Measurements from ENCODE around the gene STAC2.

The STAC2 gene

DNA sequence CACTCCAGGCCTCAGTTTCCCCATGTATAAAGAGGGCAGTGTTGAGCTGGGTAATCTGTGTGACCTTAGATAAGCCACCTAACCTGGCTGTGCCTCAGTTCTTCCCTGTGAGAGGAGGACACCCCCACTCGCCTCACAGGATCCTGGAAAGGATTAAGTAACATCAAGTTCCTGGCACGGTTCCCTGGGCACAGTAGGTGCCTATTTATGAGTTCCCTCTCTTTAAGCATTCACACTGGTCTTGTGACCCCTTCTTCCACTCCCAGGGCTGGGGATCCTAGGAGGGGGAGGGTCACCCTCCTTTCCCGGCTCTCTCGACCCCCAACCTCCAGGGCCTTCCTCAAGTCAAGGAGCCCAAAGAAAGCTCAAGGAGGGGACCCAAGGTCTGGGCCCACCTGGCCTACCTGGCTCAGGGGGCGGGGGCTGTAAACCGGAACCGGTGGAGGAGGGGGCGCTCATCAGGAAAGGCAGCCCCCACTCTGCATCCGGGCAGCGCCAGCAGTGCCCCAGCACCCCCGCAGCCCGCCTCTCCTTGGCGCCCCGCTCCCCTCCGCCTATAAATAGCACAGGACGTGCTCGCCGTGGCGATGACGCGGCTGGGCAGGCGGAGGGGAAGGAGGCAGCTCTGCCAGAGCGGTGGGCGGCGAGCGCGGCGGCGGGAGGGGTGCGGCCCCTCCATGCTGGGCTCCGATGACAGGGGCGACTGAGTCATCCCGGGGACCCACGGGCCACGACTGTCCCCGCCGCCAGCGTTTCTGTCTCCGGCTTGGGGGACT, 16.2 kb downstream of the STAC2 start:
- DNase-seq (ENCODE audit: low read depth in 2 of 2), result peak; percentile 52 to 61

DNA sequence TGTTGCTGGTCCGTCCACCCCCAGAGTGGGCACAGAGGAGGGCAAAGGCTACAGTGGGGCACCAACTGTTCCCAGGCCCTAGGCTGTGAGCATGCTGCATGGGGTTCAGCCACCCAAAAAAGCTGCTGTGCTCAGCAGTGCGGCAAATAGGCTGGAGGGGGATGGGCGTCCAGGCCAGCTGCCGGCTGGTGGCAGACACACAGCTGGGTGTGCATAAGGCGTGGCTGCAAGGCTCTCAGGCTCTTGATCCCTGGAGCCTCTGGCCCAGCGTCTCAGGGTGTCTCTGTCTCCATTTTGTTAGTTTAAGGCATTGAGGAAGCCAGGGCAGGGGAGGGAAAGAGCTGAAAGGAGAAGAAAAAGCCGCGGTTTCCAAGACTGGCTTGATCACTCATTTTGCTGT, 16.9 kb downstream of the STAC2 start:
- DNase-seq (ENCODE audit: low read depth in 2 of 2), result no peak

DNA sequence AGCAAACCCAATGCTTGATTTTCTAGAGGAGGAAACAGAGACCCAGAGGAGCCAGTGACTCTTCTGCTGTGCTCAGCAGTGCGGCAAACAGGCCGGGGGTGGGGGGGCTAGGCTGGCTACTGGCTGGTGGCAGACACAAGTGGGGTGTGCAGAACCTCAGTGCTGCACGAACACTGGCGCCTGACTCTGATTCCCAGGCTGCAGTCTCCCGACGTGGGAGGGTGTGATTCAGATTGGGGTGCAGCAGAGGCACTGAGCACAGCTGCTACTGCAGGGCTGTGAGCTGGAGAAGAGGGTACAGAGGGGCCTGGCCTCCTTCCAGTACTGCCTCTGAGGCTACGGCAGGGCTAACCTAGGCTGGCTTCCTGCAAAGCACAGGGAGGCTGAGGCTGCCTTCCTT, 17.6 kb downstream of the STAC2 start:
- no peak for DNase-seq (ENCODE audit: low read depth in 2 of 2)

DNA sequence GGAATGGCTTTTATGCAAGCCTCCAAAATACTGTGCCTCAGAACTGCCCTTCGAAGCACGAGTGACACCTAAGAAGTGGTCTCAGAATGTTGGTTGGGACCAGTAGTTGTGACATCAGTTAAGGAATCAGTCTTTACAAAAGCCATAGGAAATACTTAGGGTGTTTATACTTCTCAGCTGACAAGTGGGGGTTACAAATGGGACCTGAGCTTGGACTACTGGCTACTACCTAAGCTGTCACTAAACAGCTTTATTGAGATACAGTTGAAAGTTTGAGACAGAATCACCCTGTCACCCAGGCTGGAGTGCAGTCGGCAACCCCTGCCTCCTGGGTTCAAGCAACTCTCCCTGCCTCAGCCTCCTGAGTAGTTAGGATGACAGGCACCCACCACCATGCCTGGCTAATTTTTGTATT, 20.6 kb downstream of the STAC2 start:
- DNase-seq (ENCODE audit: low read depth in 2 of 2), result no peak

DNA sequence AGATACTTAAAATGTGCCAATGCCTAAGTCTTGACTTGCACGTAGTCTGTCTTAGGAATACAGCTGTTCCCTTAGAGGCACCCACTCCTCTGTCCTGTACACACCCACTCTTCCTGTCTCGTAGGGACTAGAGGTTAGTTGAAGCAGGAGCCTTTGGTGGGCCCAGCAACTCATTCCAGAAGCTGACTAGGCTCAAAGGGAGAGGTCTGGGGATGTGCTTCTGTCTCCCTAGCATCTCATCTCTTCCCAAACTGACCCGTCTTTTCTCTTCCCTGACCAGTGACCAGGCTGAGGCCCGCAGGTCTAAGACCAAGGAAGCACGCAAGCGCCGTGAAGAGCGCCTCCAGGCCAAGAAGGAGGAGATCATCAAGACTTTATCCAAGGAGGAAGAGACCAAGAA, 21.5 kb downstream of the STAC2 start:
- no peak for DNase-seq (ENCODE audit: low read depth in 2 of 2)

DNA sequence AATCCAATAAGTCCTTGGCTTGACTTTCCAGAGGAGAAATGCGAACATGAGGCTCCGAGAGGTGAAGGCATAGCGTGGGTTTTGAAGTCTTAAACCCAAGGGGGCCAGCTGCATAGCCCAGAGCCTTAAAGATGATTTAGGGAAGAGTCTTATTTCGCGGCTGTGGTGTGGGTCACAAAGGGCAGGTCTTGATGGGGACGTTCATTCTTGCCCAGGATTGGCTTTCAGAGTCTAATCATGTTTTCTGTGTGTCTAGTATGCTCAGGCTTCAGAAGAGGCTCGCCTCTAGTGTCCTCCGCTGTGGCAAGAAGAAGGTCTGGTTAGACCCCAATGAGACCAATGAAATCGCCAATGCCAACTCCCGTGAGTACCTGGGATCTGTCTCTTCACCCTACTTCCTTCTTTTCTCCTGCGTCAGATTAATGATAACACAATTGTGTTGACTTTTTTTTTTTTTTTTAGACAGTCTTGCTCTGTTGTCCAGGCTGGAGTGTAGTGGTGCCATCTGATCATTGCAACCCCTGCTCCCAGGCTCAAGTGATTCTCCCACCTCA, 24.7 kb downstream of the STAC2 start:
- DNase-seq (ENCODE audit: low read depth in 2 of 2), result no peak

DNA sequence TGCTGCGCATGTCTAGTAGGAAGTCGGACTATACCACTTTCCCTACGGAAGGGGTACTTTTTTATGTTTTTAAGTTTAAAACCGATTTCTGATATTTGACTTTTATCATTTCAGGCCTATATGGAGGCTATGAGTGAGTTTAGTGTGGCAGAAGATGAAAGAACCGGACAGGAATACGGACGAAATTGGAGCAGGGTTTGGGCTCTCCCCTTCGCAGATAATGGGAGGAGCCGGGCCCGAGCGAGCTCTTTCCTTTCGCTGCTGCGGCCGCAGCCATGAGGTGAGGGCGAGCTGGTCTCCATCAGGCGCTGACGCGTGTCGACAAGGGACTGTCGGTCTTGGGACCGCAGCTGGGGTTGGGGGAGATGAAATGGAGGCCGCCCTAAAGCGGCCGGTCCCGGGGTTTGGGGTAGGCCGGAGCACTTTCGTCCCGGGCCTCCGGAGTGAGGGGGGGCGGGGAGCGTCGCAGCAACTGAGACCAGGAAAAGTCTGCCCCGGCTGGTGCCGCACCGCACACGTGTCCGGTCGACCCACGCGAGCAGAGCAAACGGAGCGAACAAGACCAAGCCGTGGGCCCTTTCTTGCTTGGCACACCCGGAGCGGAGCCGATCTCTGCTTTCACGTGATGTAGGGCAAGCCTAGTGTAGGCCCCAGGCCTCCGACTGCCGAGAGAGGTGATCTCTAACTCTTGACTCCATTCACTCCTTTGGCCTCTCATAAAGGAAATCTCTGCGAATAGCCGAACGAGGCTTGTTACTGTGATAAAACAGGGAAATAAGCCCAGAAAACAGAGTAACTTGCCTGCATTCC, 25.5 kb downstream of the STAC2 start, which contains the start of gene RPL19:
Gene RPL19 (plus strand): TSS at position 214 of the 810 bp plus-strand sequence. CDS start 62 bp downstream, at position 276.
- peak; percentile 68 to 75 for DNase-seq (ENCODE audit: low read depth in 2 of 2)

DNA sequence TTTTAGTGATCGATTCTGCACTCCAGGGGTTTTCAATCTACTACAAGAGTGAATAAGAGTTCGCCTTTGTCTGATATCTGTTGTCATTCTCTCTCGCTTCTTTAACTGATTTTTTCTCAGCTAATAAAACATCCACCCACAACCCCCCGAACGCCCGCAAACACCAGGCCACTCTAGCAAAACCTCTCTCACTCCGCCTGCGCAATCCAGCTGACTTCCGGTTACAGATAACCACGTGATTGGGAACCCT, 26.0 kb downstream of the STAC2 start:
- DNase-seq (ENCODE audit: low read depth in 2 of 2), result peak; percentile 79 to 88

DNA sequence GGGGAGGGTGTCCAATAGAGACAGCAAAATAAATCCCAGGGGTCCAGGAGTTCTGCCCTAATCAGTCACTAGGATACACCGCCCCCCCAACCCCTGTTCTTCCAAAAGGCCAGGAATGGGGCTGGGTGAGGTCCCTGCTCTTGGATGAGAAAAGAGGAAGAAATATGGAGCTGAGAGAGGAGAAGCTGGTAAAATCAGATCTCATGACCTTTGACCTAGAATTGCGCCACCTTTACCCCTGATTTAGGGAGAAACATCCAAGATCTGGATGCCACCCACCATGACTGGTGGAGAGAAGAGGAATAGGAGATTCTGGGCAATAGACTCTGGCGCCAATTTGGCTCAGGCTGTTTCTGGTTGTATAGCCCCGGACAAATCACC, 27.6 kb downstream of the STAC2 start:
- DNase-seq (ENCODE audit: low read depth in 2 of 2), result no peak

DNA sequence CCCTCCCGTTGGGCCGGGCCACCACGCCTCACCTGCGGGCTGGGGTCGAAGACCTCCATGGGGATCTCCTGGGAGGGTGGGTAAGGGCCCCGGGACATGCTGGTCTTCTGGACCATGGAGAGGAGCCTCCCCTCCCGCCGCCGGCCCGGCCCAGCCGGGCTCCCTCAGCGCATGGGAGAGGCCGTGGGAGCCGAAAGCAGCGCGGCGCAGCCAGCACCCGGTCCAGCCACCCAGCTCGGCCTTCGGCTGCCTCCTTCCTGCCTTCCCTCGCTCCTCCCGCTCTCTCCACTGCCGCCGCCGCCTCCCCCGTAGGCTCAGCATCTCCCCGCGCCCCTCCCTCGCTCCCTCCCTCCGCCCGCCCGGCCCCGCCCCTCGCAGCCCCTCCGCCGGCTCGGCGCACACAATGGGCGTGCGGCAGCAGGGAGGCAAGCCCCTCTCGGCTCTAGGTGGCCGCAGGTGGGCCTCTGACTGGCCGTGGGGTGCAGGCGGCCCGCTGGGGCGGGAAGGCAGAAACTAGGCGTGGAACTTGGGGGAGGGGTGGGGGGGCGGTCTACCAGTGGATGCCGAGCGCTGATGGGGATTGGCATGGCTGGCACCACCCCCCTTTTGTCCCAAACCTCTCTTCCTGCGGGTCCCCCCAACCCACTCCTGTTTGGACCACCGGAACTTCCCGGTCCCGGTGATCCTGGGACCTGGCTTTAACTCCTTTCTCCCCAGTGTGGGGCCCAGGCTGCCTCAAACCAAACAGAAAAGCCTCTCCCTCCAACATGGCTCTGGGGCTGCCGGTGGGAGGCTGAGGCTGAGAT, 28.2 kb downstream of the STAC2 start, which contains the start of gene CACNB1:
Gene CACNB1 (minus strand): TSS at position 290 of the 806 bp plus-strand sequence. CDS start 174 bp downstream, at position 116.
- peak; percentile 55 to 80 for DNase-seq (ENCODE audit: low read depth in 2 of 2)

DNA sequence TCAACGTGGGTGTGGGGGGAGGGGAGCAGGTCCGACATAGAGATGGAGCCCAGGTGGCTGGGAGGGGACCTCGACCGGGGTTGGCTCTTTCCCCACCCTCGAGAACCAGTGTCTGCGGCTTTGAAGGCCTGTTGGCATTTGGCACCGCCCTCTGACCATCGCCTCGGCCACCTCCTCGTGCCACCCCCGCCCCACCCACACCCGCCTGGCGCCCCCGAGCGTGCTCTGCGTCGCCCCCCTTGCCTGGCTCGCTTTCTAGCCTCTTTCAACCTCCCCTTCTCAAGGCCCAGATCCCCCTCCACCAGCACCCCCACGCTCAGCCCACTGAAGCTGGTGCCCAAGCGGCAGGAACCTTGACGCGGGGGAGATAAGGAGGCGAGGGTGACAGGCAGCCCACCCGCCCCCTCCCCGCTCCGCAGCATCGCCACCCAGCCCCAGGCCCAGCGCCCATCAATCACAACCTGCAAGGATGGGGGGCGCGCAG, 28.9 kb downstream of the STAC2 start:
- DNase-seq (ENCODE audit: low read depth in 2 of 2), result no peak

DNA sequence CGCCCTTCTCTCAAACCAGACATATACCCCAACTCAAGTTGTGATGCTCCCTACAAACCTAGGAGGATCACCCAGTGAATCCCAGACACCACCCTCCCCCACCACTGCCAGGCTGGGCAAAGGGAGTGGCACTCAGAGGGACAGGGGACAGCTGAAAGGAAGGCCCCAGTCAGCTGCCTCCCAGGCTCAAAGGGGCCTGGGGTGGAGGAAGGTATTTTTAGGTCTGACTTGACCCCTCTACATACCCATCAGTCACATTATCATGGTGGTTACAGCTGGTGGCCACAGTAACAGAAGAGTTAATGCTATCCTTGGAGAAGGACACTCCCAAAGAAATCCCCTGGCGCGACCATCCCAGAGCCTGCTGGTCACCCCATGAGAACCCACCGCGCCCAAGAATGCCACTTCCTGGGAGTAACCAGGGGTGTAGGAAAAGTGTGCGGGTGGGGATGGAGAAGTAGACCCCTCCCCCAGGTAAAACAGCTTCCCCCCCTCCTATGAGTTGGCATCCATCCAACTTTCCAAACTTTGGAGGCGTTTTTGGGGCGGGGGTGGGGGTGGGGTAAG, 29.4 kb downstream of the STAC2 start:
- no peak for DNase-seq (ENCODE audit: low read depth in 2 of 2)

DNA sequence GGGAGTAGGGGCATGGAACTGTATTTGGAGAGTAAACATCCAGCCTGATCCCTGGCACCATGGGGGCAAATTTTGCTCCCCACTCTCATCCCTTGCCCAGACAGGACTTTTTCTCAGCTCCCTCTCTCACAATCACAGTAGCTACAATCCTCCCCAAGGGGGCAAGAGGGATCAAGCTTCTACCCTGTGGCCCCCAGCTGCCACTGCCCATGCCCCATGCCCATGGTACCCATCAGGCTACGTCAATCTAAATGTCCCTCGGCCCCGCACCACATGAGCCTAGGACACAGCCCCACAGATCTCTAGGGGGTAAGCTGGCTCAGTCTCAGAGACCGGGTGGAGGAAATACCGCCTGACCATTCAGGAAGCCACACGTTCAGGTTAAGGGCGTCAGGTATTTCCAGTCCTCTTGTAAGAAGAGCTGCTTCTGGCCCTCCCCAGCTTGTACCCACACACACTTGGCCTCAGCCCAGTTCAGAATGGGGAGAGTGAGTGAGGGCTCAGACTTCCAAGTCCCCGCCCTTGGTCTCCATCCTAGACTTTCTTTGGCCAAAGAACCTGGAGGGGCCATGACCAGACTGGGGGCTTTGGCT, 30.1 kb downstream of the STAC2 start:
- DNase-seq (ENCODE audit: low read depth in 2 of 2), result no peak

DNA sequence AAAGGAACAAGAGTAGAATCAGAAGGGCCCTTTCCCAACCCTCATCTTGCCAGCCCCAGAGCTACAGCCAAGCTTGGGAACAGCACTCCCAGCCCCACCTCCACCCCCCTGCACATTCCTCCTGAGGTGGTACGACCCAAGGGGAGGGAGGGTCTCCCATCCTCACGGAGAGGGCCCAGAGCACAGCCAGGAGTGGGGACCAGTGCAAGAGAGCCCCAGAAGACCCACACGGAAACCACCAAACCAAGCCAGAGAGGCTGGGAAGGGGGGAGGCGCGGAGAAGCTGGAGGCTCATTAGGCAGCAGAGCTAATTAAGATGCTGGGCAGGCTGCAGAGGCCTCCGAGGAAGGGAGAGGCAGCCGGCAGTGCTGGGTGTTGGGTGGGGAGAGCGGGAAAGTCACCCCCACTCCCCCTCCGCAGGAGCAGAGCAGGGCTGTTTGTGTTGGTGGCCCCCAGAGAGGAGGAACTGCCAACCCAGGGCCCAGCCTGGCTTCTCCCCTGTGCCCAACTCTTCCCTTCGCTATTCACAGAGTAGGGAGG, 30.7 kb downstream of the STAC2 start:
- no peak for DNase-seq (ENCODE audit: low read depth in 2 of 2)

DNA sequence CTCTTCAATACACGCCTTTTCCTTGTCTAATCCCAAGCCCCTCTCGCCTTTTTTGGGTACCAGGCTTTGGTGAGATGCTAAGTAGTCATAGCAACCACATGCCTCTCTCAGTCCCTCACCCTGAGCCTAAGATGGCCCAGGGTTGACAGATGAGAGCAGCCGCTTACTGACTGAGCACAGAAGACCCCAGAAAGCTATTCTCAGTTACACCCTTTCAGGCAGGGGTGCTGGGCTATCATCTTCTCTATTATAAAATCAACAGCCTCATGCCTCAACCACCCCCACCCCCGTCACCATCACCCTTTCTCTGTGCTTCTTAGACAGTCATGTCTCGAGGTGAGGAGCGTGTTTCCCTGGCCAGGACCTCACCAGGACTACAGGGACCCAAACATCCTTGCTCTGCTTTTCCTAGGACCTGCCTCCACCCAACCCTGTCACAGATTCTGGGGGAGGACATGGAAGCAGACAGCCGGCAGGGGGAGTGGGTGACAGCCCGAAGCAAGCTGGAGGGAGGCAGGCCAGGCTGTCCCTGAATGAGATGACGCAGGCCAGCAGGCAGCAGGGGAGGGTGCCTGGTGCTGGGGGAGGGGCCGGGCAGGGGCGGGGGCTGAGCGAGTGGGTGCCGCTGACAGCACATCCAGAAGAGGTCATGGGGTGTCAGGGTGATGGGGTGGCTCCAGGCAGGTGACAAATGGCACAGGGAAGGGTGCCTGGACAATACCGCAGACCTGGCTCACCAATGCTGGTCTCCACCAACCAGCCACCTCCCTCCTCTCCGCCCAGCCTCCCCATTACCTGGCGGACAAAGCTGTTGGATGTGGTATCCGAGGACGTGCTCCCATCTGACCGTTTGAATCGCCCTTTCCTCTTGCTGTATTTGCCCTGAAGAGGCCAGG, 31.4 kb downstream of the STAC2 start:
- no peak for DNase-seq (ENCODE audit: low read depth in 2 of 2)

DNA sequence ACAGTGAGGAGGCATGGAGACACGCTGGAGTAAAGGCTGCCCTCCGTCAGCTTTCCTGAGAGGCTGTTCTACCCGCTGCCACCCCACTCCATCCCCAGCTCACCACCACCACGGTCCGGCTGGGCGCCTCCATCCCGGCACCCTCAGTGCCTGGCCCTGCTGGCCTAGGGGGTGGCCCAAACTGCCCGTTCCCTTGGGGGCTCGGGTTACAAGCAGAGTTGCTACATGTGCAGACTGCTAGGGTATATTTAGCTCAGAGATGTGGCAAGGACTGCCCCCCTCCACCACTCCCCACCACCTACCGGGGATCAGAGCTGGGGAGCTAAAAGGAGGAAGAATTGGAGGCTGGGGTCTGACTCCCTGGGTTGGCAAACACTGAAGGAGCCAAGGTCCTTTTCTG, 32.4 kb downstream of the STAC2 start:
- DNase-seq (ENCODE audit: low read depth in 2 of 2), result no peak

DNA sequence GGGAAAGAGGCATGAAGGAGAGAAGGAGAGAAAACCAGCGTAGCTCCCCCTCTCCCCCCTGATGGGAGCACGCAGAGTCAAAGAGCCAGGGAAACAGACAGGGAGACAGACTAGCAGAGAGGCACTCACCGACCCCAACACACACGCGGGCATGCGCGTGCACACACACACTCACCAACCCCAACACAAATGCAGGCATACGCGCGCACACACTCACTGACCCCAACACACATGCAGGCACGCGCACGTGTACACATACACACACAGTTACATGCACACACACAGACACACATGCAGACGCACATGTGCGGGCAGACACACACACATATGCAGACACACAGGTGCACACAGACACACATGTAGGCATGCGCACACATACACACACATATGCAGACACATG, 32.8 kb downstream of the STAC2 start:
- no peak for DNase-seq (ENCODE audit: low read depth in 2 of 2)

DNA sequence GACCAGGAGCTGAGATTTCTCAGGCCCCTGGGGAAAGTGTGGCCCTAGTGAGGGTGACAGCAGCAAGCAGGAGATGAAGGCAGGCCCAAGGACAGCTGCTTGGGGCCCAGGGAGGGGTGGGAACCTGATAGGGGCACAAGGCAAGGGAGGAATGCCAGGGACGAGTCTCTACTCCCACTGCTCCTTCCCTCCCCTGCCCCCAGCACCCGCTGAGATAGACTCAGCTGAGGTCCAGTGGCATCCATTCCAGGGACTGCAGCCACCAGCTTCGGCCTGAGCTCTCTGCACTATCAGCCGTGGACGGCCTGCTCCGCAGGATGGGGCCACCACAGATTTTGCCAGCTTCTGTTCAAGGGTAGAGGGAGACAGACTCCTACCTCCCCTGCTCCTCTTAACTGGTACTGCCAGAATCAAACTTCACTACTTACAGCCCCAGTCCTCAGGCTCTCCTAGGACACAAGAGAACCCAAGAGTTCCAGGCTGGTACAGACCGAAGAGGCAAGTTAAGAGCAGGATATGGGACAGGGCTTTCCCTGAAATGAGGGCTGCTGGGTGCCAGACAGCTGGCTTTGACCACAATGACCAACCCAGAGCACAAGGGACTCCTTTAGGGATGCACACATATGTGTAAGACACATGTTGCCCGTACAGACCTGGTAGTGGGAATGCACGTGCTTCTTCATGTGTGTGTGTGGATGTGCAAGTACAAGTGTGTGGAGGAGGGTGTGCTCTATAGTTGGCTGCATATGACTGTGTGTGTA, 33.8 kb downstream of the STAC2 start:
- DNase-seq (ENCODE audit: low read depth in 2 of 2), result no peak
